Pancreas (tissue), 10 donors: ENCODE data around the gene ABLIM2. TPM values are rescaled to one million over a fixed set of nuclear protein-coding genes. Genes with fewer than 3 reads are reported as not detected.

ENCODE experiments used
- ATAC-seq, 4 donors: fragments of 200-7000 bp; cut with Tn5 transposase; one replicate each; pipeline versions ENCODE4 v1.8.0 to v1.9.1; 2020; ENCODE audit warnings: mild to moderate bottlenecking in 4 of 4, moderate library complexity in 4 of 4
- DNase-seq, 6 donors: peaks; one replicate each; pipeline ENCODE4 v3.0.0-alpha.2; 2020
- FAIRE-seq: peaks from 2 replicates; lab custom pipeline; 2012; peaks lifted over from hg19 to GRCh38; lab: Jason Lieb, UNC
- H3K27ac ChIP-seq, 4 donors: fragments of 200-600 bp; sonication (generic); 1 replicate in 3 of 4; 2 replicates in 1 of 4; pipeline versions ENCODE4 v1.5.0 to v1.8.0; 2020
- H3K27me3 ChIP-seq, 4 donors: fragments of 200-600 bp; one replicate each; pipeline ENCODE4 v1.8.0; 2021
- H3K36me3 ChIP-seq, 3 donors: fragments of 200-600 bp; sonication (generic) in 1 of 3; one replicate each; pipeline versions ENCODE4 v1.5.0 to v1.8.0; 2020 to 2021
- H3K4me1 ChIP-seq, 3 donors: fragments of 200-600 bp; one replicate each; pipeline ENCODE4 v1.8.0; 2021
- H3K4me3 ChIP-seq, 4 donors: fragments of 200-600 bp; sonication (generic) in 2 of 4; one replicate each; pipeline versions ENCODE4 v1.5.0 to v1.8.0; 2020 to 2021
- H3K9me3 ChIP-seq, 4 donors: fragments of 200-600 bp; one replicate each; pipeline ENCODE4 v1.8.0; 2021
- CTCF ChIP-seq, 4 donors: fragments of 200-600 bp; sonication (generic) in 3 of 4; IDR thresholded peaks; one replicate each; pipeline versions ENCODE4 v1.5.0 to v1.8.0; 2021; ENCODE audit warnings: antibody characterized with exemption in 4 of 4
- WGBS, 2 donors: extraction: QIAGEN DNeasy Blood & Tissue Kit; methylation state at CpG; one replicate each; pipeline ENCODE4 v1.1.7; 2013; 5-methylcytosine and 5-hydroxymethylcytosine counted together
- intact Hi-C, 3 donors: fragments of 100-400 bp; cut with DNase I; formaldehyde crosslinking; loops; one replicate each; pipeline versions ENCODE4 v1.11.1 to v1.14.2; 2022
- polyA plus RNA-seq, 2 donors: library from polyadenylated mRNA; stranded (reverse); fragments of 200-250 nt; gene quantifications; one replicate each; pipeline ENCODE4 v1.2.3, GENCODE V29; 2013
- total RNA-seq, 6 donors: library from RNA; stranded (reverse); fragmentation: NEBNext Ultra II Directional in 4 of 6; extraction: Animal tissue kit (Norgen Biotek cat#: 25700) in 4 of 6; gene quantifications; one replicate each; pipeline versions ENCODE4 v1.2.1 to v1.2.4, GENCODE V29; 2021 to 2023
- donor health status: healthy with polysubstance abuse.
- donor health status: DM: no; HTN: no; CAD: no; lungs with moderate emphysema.
- donor health status: DM: no; HTN: no; CAD: no.
- donor health status: control.
- donor health status: control.
- donor health status: Bipolar disorder and iron deficiency.
- donor health status: DM: yes; HTN: yes; CAD: no.
- donor health status: DM: no; HTN: no; CAD: no.
- donor health status: DM: no; HTN: no; CAD: no.
- donor health status: DM: yes; HTN: yes; CAD: no.

The ABLIM2 gene
- total and polyA plus RNA-seq, 8 donors, result 4.3 to 13.1 (median 6.6) TPM

DNA sequence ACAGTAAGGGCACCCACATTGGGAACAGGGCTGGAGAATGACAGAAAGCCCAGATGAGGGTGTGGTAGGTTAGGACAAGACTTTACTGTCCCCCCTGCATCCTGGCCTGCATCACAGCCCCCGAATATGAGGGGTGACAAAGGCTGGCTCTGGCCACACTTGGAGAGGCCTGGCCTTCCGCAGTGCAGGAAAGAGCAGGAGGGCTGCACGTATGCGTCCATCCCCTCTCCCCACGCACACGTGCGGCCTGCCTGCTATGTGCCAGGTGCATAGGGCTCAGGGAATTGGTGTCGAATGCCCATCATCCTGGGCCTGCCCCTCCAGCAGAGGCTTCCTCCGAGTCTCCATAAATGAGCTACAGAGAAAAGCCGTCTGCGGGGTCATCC is 80.5 kb downstream of the ABLIM2 start:
- H3K4me1 ChIP-seq, result no peaks in the 10 kb centered on the region
- no peaks in the 10 kb centered on the region for H3K9me3 ChIP-seq
- FAIRE-seq (no peak), ATAC-seq (no peak), DNase-seq (no peak)
- no peak overlapping the region for H3K27ac ChIP-seq
- H3K27me3 ChIP-seq, result no peaks in the 10 kb centered on the region
- no peaks in the 10 kb centered on the region for H3K36me3 ChIP-seq
- no peak overlapping the region for H3K4me3 ChIP-seq
- 91% methylated on average over 11 of the region's 11 CpGs for WGBS, 2 donors
- intact Hi-C loops, result no loop called here
- TF ChIP-seq CTCF (IDR thresholded peaks at IDR 0.05), result no peak

DNA sequence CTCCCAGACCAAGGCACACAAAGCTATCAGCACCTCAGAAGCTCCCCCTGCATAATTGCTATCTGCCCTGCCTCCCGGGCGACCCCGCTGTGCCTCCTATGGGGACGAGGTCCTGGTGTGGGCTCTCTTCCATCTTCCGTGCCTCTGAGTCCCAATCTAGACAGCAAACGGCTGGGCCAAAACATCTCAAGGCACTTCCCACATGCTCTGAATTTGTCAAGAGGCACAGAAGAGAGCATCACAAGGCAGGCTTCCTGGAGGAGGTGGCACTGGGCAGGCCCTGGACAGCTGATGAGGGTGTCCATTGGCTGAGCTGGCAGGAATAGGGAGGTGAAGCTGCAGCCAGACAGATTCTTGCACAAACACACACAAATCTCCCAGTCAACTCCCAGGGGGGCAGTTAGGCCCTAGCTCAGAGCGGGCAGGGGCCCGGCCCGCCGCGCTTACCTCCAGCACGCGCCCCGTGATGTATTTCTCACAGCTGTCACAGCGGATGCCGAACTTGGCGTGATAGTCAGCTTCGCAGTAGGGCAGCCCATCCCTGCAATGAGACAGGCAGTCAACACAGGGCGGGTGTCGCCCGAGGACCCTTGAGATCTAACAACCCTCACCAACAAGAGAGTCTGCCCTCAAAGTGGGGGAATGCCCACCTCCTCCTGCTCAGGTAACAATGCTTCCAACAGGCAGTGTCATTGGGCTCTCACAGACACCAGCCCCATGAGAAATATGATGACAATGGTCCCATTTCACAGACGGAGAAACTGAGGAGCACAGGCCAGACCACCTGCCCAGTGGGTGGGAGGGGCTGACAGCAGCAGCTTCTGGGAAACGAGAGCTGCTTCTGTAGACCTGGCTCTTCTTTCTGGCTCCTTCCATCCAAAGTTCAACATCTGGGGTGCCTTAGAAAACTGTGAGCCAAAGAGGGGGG is 81.2 kb downstream of the ABLIM2 start:
- ATAC-seq, result no peak
- FAIRE-seq, result no peak
- intact Hi-C loops, result no loop called here

DNA sequence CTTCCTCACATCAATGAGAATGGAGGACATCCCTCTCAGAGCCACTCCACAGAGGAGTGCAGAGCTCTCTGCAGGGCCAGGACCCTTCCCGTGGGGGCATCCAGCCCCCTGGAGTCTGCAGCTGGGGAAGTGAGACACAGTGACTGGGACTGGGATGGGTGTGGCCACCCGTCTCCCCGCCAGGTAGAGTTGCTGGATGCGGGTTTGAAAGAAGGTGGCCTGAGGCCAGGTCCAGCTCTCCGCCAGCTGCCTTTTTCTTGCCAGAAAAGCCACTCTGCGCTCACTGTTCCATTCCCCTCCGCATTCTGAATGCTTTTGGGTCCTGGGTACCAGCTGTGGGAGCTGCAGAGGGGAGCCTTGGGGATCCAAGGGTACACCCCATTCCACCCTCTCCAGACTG is 82.6 kb downstream of the ABLIM2 start:
- Histone ChIP-seq H3K27me3 (no peaks in the 10 kb centered on the region), H3K9me3 (no peaks in the 10 kb centered on the region), H3K4me3 (no peak overlapping the region), H3K27ac (no peak overlapping the region), H3K36me3 (no peaks in the 10 kb centered on the region), H3K4me1 (no peaks in the 10 kb centered on the region)
- ATAC-seq, result no peak
- no peak for DNase-seq
- WGBS, 2 donors, result 83 to 85% methylated on average over 7 of the region's 7 CpGs
- intact Hi-C loops, result no loop called here
- no peak for TF ChIP-seq CTCF (IDR thresholded peaks at IDR 0.05)
- no peak for FAIRE-seq

More for the DNA sequence above, 81.2 kb downstream of the ABLIM2 start:
- Histone ChIP-seq H3K4me3 (no peak overlapping the region), H3K4me1 (no peaks in the 10 kb centered on the region), H3K27ac (no peak overlapping the region), H3K36me3 (no peaks in the 10 kb centered on the region), H3K27me3 (no peaks in the 10 kb centered on the region), H3K9me3 (no peaks in the 10 kb centered on the region)
- TF ChIP-seq CTCF (IDR thresholded peaks at IDR 0.05), result no peak
- 94% methylated on average over 23 of the region's 23 CpGs for WGBS, 2 donors
- DNase-seq, result no peak

DNA sequence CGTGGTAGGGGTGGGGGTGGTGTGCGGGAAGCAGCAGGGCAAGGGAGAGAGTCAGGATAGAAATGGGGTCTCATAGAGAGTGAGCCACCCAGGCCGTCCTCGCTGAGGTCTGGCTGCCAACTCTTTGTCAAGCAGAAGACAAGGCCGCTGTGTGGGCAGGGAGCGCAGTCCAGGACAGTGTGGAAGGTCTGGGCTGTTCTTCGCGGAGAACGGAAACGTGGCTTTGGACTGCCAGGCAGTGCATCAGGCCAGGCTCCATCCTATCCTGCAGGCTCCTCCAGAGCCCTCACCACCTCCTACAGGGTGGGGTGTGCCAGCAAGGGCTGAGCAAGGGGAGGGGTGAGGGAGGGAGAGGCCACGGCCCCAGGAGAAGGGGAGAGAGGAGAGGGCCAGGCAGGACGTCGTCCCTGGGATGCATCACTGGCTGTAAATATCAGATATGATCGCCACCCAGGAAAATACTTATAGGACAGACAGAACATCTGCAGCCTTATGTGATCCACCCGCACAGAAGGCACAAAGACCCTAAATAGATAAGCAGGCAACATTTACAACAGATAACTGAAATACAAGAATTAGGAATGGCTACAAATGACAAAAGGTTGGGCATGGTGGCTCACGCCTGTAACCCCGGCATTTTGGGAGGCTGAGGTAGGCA is 85.3 kb downstream of the ABLIM2 start:
- DNase-seq (no peak), FAIRE-seq (no peak), ATAC-seq (no peak)
- no peak overlapping the region for H3K4me3 ChIP-seq
- no peaks in the 10 kb centered on the region for H3K36me3 ChIP-seq
- H3K4me1 ChIP-seq, result no peaks in the 10 kb centered on the region
- intact Hi-C loops, result no loop called here
- no peak for TF ChIP-seq CTCF (IDR thresholded peaks at IDR 0.05)
- H3K27me3 ChIP-seq, result no peaks in the 10 kb centered on the region
- WGBS, 2 donors, result 84 to 88% methylated on average over 17 of the region's 17 CpGs
- no peaks in the 10 kb centered on the region for H3K9me3 ChIP-seq
- no peak overlapping the region for H3K27ac ChIP-seq
